ENCODE measurements around the gene CNPY3. TPM values are rescaled to one million over a fixed set of nuclear protein-coding genes. Genes with fewer than 3 reads are reported as not detected.

The CNPY3 gene
- total and polyA plus RNA-seq, 2 of the 13 experiments (the other 11 are each of a cell fraction or from before 2014, with no cell fraction given): 42.3 to 60.2 TPM

DNA sequence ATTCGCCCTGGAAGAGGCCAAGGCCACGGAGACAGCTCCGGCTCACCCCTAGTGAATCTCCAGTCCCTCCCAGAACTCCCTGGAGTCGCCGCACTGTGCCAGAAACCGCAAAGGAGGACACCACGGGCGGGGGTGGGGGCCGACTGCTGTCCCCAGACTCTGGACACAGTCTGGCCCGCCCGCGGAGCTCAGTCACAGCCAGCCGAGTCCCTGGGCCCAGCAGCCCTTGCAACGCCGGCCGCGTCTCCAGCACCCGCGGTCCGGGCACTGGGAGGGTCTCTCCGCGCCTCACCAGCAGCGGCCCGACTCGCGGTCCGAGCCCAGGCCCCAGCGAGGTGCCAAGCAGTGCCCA lies 49.2 kb downstream of the CNPY3 start (continued):
- TF ChIP-seq ZC3H13 (CRISPR knock-in tag; IDR thresholded peaks at IDR 0.05) (peak; percentile 1), STAG1 (CRISPR knock-in tag; IDR thresholded peaks at IDR 0.05) (0 out of 2 replicates have a peak, but pooled peaks have one; percentile 6), LCORL (IDR thresholded peaks at IDR 0.05) (no peak), LCORL (CRISPR knock-in tag; IDR thresholded peaks at IDR 0.05) (no peak), ZSCAN12 (CRISPR knock-in tag; IDR thresholded peaks at IDR 0.05) (0 out of 2 replicates have a peak, but pooled peaks have one; percentile 86), PBX3 (CRISPR knock-in tag; IDR thresholded peaks at IDR 0.05; ENCODE audit: borderline replicate concordance) (no peak), ZNF230 (CRISPR knock-in tag; IDR thresholded peaks at IDR 0.05) (no peak), KIAA2018 (CRISPR knock-in tag; IDR thresholded peaks at IDR 0.05; ENCODE audit: borderline replicate concordance) (peak; percentile 36; the same call in 1 of the 2 replicates), ZNF605 (CRISPR knock-in tag; IDR thresholded peaks at IDR 0.05) (no peak; the same call in 1 of the 2 replicates), ZNF180 (CRISPR knock-in tag; IDR thresholded peaks at IDR 0.05; ENCODE audit: borderline replicate concordance, low read depth) (no peak), ZNF703 (CRISPR knock-in tag; IDR thresholded peaks at IDR 0.05; ENCODE audit: borderline replicate concordance) (no peak; the same call in 1 of the 2 replicates), ZNF589 (CRISPR knock-in tag; conservative IDR thresholded peaks at IDR 0.05) (no peak), ZNF713 (CRISPR knock-in tag; IDR thresholded peaks at IDR 0.05) (no peak), ATF1 (CRISPR knock-in tag; IDR thresholded peaks at IDR 0.05) (no peak), SMAD9 (CRISPR knock-in tag; IDR thresholded peaks at IDR 0.05) (no peak), ZBTB7B (CRISPR knock-in tag; IDR thresholded peaks at IDR 0.05) (peak; percentile 9; the same call in 1 of the 2 replicates), ZNF484 (CRISPR knock-in tag; IDR thresholded peaks at IDR 0.05; ENCODE audit: borderline replicate concordance, low read depth) (no peak), MTF2 (CRISPR knock-in tag; IDR thresholded peaks at IDR 0.05; ENCODE audit: borderline replicate concordance) (peak; percentile 75; the same call in 1 of the 2 replicates), BCL6 (CRISPR knock-in tag; IDR thresholded peaks at IDR 0.05) (no peak)
- TF ChIP-seq, protein P1, sequence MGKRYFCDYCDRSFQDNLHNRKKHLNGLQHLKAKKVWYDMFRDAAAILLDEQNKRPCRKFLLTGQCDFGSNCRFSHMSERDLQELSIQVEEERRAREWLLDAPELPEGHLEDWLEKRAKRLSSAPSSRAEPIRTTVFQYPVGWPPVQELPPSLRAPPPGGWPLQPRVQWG (CRISPR knock-in tag; IDR thresholded peaks at IDR 0.05; ENCODE audit: borderline replicate concordance, low read depth): no peak
- TF ChIP-seq, protein P2, sequence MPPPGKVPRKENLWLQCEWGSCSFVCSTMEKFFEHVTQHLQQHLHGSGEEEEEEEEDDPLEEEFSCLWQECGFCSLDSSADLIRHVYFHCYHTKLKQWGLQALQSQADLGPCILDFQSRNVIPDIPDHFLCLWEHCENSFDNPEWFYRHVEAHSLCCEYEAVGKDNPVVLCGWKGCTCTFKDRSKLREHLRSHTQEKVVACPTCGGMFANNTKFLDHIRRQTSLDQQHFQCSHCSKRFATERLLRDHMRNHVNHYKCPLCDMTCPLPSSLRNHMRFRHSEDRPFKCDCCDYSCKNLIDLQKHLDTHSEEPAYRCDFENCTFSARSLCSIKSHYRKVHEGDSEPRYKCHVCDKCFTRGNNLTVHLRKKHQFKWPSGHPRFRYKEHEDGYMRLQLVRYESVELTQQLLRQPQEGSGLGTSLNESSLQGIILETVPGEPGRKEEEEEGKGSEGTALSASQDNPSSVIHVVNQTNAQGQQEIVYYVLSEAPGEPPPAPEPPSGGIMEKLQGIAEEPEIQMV (CRISPR knock-in tag; IDR thresholded peaks at IDR 0.05; ENCODE audit: low read depth): 0 out of 2 replicates have a peak, but pooled peaks have one; percentile 12
